Activated CD4-positive, alpha-beta T cell treated with anti-CD3 and anti-CD28 coated beads, Interleukin-2, amount 50 U/mL, for 1 hour (primary cell): ENCODE measurements around the gene SMPD4.
"Not testable (repeated sequence)": the region's sequence is repeated elsewhere in the genome, so short reads cannot be mapped to it uniquely, and the experiment has no call there.

Source experiments
- DNase-seq: peaks from one replicate; pipeline ENCODE4 v3.0.0-alpha.2; 2020

SMPD4 gene

DNA sequence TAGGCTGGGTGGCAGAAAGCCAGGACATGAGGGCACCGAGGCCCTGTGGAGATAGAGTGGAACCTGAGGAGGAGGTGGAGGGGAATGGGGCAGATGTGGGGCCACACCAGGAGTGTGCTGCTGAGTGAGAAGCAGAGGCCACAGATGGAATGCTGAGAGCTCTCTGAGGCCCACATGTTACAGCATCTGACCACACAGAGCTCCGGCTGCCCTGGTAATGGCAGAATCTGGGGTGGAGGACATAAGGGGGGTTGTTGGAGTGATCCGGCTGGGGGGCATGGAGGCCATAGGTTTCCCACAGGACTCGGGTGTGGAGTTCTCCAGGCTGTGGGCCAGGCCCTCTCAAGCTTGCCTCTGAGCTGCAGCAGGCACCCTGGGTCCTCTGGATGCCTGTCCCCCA is 4.5 kb upstream of the SMPD4 start:
- no peak for DNase-seq

DNA sequence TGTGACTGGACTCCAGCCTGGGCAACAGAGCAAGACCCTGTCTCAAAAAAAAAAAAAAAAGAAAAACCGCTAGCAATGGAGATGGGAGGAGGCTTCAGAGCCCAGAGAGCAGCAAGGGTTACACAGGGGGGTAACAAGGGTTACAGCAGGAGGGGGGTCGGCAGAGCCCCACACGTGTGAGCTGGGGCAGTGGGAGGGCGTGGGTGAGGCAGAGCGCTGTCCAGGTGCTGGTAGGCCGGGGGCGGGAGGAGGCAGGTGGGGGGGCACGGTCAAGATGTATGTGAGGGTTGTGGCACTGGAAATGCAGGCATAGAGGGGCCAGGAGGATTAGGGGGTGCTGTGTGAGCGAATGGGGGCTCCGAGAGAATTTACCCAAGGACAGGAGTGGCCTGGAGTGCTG is 4.0 kb upstream of the SMPD4 start:
- no peak for DNase-seq

DNA sequence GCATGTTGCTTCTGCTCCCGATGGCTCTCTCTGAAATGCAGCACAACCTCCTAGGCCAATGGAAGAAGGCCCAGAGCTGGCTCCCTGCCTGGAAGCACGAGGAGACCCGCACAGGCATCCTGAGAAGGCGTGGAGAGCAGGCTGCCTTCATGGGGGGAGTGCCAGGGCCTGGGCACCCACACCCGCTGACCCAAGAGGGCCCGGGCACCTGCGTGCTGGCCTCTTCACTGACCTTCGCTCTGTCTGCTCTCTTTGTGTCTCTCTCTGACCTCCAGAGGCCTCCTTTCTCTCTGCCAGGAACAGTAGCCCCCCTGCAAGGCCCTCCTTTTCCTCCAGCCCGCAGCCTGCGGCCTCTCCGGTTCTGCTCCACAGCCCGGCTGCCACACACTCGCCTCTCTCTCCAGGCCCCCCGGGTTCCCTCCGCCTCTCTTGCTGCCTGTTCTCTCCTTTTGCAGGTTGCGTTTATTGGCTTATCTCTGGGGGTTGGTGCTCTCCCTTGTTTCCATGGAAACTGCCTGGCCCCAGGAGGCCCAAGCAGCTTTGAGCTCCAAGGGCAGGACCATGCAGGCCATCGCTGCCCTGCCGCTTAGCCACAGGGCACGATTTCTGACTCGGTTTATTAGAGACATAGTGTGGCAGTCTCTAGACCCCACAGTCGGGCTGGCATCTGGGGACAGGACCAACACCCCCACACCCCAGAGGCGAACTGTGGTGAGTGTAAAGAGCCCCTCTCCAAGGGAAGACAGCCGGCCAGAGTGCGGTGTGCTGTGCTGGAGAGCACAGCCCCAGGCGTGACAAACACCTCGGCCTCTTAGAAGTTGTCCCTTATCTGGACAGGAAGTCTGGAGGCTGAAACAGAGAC is 2.3 kb upstream of the SMPD4 start:
- DNase-seq: no peak

DNA sequence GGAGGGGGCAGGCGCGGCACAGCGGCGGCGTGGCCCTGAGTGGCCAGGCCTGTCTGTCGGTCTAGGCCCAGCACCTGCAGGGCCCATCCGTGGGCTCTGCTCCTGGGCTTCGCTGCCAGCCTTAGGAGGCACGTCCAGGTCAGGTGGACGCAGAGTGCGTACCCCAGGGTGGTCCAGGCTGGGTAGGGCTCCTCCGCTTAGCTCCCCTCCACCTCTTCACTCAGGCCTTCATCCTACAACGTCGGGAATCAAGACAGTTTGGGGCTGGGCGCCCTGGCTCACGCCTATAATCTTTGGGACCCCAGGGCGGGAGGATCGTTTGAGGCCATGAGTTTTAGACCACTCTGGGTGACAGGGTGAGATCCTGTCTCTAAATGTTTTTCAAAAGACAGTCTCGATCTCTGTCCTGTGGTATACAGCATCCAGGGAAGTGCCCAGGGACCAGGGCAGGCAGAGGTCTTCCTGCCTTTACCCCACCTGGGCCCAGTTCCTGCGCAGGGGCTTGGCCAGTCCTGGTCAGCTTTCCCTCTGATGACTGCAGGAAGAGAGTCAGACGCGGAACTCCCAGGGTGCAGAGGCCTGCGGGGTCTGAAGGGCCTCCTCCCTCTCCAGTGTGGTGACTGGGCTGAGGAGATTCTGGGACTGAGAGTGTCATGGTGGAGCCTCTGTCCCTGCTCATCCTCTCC is 1.6 kb upstream of the SMPD4 start:
- not testable (repeated sequence) for DNase-seq

DNA sequence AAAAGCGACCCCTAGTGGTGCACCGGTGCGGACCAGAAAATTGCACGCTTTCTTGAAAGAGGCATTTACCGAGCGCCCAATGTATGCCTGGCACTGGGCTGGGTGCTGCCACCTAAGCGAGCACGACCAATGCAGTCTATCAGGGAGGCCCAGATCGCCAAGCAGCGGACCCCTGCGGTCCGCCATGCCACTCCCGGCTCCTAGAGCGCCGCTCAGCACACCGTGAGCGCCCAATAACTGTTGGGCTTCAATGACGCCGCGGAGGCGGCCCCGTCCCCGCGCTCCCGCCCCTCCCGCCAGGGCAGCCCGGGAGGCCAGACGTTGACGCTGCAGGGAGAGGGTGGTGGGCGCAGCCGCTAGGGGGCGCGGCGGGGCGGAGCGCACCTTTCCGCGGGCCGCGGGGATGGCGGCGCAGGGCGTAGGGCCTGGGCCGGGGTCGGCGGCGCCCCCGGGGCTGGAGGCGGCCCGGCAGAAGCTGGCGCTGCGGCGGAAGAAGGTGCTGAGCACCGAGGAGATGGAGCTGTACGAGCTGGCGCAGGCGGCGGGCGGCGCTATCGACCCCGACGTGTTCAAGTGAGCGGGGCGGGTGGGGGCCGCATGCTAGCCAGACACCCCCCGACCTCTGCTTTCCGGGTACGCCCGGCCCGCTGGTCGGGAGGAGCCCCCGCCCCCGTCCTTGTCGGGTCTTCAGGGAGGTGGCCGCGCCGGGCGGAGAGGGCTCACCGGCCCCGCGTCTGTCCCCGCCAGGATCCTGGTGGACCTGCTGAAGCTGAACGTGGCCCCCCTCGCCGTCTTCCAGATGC is 679 bp upstream of the SMPD4 start, which contains the start of gene MZT2B:
Gene MZT2B, plus strand, starts transcription at position 383 of the 803 bp plus-strand sequence. Its CDS starts 21 bp downstream, at position 404.
- peak; percentile 87 for DNase-seq

DNA sequence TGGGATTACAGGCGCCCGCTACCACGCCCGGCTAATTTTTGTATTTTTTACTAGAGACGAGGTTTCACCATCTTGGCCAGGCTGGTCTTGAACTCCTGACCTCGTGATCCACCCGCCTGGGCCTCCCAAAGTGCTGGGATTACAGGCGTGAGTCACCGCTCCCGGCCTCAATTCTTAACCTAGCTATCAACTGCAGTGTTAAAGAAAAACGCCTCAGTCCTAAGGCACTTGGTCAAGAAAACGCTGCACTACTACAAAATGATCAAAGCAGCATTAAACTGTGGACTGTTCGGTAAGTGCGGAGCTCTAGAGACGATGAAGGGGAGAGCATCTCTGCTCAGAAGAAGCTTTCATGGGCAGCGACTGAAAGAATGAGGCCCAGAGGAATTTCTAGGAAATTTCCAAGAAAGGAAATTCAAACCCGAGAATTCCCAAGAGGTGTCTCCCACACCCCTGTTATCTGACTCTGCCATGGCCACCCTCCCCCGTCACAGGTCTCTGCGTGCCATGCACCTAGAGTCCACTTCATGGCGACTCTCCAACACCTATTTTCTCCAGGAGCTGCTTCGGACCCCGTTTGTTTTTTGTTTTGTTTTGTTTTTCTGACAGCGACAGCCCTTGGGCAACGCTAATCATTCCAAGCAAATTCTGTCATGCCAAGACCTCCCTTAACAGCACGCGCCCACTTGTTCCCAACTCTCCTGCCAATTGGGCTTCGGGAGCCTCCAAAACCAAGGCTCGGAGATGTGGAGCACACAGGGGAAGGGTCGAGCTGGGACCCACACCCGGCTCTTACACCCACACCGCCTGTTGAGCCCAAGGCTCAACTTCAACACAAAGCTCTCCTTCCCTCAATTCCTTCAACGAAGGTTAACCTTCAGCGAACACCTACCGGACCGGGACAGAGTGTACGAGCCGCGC is 738 bp downstream of the SMPD4 start:
- not testable (repeated sequence) for DNase-seq

DNA sequence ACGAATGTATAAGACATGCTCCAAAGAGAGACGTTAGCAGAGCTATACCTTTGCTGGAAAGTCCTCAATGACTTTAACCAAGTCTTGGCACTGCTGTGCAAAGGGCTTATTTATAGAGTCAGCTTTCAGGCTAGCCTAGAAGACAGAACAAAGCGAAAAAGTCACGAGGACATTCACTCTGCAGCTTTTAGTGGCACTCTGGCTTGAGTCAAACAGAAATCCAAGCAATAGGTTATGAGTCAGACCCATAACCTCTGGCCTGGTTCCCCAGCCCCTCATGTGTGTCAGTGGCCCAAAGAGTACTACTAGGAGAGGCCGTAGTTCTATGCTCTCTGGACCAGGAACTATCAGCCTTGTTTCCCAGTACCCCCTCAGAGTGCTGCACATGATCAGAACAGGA is 6.5 kb downstream of the SMPD4 start:
- DNase-seq: not testable (repeated sequence)

DNA sequence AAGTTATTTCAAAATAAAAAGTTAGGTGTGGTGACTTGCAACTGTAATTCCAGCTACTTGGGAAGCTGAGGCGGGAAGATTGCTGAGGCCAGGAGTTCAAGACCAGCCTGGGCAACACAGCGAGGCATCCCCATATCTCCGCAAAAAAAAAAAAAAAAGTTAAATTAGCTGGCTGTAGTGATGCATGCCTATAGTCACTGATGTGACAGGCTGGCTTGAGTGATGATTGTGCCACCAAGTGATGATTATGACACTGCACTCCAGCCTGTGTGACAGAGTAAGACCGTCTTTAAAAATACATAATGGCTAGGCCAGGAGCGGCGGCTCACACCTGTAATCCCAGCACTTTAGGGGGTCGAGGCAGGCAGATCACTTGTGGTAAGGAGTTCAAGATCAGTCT is 11.5 kb downstream of the SMPD4 start:
- no peak for DNase-seq

DNA sequence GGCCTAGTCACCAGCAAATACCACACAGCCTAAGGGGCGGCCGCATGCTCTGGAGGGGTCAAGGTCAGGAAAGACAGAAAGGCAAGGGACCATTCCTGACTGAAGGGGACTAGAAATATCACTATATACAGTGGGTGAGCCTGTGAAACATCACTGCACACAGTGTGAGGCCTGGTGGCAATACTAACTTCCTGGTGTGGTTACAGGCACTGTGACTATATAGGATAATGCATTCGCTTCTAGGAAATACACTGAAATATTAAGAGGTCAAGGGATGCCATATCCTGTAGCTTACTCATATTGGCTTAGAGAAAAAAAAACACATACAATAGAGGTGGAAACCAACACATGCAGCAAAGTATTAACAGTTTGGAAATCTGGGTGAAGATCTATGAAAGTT is 12.2 kb downstream of the SMPD4 start:
- DNase-seq: not testable (repeated sequence)

DNA sequence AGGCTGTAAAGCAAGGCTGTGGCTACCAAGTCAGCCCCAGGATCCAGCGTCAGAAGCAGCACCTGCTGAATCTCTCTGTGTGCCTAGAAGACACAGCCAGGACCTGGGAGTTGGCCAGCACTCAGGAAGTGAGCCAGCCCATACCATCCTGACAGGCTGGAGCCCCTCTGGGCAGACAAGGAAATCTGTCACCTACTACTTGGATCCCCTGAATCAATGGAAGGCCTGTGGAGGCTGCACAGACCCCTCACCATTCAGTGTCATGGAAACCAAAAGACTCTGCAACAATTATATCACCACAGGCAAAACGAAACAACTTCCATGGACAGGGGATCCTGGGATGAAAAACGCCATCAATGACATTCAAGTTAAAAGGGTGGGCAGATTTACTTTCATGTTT is 14.8 kb downstream of the SMPD4 start:
- not testable (repeated sequence) for DNase-seq

DNA sequence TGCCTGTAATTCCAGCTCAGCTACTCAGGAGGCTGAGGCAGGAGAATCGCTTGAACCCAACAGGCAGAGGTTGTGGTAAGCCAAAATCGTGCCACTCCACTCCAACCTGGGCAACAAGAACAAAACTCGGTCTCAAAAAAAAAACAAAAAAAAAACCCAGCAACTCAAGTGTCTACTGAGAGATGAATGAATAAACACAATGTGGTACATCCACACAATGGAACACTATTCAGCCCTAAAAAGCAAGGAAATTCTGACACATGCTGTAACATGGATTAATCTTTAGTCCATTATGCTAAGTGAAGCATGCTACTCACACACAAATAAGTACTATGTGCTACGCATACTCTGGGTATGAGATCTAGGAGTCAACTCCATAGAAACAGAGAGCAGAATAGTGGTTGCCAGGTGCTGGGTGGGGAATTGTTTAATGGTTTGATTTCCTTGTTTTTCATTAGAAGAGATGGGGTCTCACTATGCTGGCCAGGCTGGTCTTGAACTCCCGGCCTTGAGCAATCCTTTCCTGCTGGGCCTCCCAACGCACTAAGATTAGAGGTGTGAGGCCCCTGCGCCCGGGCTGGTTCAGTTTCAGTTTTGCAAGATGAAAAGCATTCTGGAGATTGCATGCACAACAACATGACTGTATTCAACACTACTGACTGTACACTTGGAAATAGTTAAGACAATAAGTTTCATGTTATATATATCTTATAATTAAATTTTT is 15.9 kb downstream of the SMPD4 start:
- no peak for DNase-seq

DNA sequence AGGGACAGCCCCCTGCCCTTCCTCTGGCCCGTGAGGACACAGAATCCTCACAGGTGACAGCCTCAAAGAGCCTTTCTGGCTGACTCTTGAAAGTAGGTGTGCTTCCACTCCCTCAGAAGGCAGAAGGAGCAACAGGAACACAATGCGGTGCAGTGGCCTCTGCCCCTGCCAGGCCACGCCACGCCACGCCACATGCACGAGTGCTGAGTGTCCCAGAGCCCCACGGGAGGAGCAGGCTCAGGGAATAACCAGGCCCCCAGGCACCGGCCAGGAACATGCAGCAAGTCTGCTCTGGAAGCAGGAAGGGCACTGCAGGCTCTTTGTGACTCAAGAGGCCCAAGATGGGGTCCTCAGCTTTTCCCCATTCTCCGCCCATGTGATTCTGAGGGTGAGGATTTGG is 18.4 kb downstream of the SMPD4 start:
- no peak for DNase-seq

DNA sequence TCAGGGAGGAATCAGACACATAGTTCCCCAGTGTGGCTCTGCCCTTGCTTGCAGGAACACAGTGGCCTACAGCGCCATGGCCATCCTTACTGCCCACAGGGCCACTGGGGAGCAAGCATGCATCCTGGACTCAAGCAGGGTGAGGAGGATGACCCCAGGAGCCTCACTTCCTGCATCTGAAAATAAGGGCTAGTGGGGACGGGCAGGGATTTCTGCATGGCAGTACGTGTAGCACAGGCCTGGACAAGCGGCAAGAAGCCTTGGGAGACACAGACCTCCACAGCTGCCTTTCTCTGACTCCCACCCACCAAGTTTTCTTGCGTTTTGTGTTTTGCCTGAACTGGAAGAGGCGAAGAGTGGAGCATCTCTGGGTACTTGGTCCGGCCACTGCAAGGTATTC is 18.9 kb downstream of the SMPD4 start:
- DNase-seq: not testable (repeated sequence)

DNA sequence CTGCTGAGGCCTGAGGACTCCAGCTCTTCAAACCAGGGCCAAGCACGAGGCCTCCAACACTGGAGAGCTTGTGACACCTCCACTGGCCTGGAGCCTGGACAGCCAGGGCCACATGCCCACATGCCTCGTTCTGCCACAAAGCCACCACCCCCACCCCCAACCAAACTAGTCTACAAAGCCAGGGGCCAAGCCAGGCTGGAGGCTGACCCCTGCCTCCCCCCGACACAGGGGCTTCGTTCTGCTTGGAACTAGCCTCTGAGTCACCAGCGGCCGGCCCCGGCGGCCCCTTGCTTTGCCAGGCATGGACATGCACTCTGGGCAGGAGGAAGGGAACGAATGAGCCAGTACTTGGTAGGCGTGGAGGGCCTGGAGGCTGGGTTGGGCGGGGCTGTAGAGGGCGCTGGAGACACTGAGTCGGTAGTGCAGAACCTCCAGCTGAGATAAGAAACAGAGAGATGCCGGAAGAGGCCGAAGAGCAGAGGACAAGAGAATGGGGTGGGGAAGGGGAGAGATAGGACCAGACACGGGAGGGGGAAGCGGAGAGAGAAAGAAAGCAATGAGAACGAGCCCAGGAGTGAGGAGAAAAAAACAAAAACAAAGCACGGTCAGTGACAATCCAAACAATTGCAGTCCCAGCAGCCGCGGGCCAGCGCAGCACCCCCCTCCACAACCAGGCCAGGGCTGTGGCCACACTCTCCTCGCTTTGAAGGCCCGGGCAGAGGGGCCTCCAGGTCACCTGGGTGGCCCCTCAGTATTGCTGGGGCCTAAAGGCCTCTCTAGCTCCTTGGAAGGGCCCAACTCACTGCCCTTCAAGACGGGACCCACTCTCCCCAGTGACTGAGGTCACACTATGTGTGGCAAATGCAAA is 20.3 kb downstream of the SMPD4 start:
- DNase-seq: not testable (repeated sequence)

DNA sequence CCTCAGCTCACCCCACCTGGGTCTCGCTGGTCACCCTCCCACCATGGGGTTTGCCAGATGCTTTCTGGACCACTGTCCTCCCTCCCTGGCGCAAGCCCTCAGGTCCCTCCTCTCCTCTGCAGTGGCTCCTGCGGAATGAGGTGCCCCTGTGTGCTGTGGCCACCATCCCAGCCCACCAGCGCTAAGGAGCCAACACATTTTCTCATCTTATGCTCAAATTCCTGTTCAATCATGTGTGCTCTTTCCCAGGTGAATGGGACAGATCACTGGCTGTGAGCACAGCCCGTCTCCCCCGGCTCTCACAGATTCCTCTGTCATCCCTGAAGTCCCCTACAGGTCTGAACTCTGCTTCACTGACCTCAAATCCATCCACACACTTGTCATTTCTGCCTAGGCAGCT is 21.3 kb downstream of the SMPD4 start:
- no peak for DNase-seq

DNA sequence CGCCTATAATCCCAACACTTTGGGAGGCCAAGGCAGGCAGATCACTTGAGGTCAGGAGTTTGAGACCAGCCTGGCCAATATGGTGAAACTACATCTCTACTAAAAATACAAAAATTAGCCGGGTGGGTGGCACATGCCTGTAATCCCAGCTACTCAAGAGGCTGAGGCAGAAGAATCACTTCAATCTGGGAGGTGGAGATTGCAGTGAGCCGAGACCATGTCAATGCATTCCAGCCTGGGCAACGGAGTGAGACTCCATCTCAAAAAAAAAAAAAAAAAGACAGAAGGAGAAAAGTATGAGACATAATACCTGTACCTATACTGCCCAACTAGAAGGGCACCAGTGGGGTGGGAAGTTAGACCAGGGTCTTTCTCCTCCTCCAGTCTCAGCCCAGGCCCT is 22.0 kb downstream of the SMPD4 start:
- not testable (repeated sequence) for DNase-seq

DNA sequence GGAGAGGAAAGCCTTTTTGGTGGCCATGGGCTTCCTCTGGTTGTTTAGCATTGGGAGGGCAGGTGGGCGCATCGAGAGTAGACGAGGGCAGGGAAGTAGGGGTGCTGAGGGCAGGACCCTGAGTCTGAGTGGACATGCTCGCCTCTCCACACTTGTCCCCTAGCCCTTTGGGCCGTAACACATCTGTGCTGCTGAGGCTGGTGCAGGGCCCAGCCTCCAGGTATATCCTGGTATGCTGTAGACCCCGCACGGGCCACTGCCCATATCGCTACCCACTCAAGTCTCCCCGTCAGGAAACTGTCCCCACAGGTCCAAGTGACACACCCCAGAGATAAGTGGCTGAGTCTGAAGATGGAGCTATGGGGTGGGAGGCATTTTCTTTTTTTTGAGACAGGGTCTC is 22.8 kb downstream of the SMPD4 start:
- no peak for DNase-seq

DNA sequence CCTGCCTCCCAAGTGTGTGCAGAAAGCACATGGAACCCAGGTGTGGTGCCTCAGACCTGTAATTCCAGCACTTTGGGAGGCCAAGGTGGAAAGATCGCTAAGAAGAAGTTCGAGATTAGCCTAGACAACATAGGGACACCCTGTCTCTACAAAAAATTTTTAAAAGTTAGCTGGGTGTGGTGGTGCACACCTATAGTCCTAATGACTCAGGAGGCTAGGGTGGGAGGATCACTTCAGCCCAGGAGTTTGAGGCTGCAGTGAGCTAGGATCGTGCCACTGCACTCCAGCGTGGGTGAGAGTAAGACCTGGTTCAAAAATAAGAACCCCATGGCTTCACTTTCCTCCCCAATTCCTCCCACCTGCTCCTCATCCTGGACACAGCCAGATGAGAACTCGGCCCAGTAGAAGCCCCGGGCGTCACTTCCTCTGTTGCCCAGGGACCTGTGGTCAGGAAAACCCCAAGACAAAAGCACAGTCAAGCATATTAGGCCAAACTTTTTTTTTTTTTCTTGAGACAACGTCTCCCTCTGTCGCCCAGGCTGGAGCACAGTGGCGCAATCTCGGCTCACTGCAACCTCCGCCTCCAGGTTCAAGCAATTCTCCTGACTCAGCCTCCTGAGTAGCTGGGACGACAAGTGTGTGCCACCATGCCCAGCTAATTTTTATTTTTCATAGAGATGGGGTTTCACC is 23.4 kb downstream of the SMPD4 start:
- DNase-seq: not testable (repeated sequence)

DNA sequence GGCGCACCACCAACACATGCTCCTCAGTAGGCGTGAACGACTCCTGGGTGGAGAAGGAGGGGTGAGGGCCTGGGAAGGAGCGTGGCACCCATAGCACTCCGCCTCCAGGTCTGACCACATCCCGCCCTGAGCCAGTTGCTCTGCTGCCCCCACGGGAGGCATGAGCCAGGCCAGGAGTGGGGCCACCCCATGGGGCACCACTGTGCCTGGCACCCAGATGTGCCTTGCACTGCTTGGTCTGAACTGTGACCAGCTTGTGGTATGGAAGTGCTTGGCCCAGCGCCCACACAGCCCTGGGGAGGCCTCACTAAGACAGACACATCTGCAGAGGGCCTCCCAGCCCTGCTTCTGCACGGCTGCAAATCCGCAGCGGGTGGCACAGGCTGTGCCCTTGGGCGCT is 24.0 kb downstream of the SMPD4 start:
- DNase-seq: not testable (repeated sequence)

DNA sequence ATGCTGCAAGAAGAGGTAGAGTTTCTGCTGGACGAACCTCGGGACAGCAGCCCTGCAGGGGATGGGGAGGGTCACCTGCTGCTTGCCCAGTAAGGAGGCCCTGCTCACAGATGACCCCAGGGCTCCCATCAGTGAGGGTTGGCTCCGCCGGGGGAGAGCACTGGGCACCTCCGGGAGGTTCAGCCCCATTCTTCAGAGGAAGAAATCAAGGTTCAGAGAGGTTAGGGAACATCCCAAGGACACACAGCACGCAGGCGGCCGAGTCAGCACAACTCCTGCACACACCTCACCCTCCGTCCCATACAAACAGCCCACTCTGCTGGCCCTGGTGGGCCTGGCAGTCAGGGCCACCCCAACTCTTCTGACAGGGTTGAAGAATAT is 24.8 kb downstream of the SMPD4 start:
- no peak for DNase-seq
